HG02623 (cell line): ENCODE measurements around the gene ARHGAP15.
A peak's percentile ranks its signal among the peaks of the same experiment; 100 is the strongest.
"Not testable (repeated sequence)": the region's sequence is repeated elsewhere in the genome, so short reads cannot be mapped to it uniquely, and the experiment has no call there.

ENCODE experiments used
- ATAC-seq: cut with Tn5 transposase; IDR thresholded peaks from one replicate; pipeline ENCODE4 v1.9.1; 2021; ENCODE audit warnings: moderate library complexity; ENCODE audit not compliant: unreplicated experiment

ARHGAP15 gene

GRCh38 chr2:143515318-143515717 is 386.1 kb downstream of the ARHGAP15 start:
- ATAC-seq, result no peak

GRCh38 chr2:143519521-143519920 is 390.3 kb downstream of the ARHGAP15 start:
- ATAC-seq, result no peak

- ATAC-seq, result no peak
These were observed 392.2 kb downstream of the ARHGAP15 start for GRCh38 chr2:143521396-143521795.

GRCh38 chr2:143522699-143523098 is 393.5 kb downstream of the ARHGAP15 start:
- no peak for ATAC-seq

GRCh38 chr2:143524119-143524553 is 394.9 kb downstream of the ARHGAP15 start:
- ATAC-seq, result no peak

GRCh38 chr2:143524559-143525401 is 395.6 kb downstream of the ARHGAP15 start:
- no peak for ATAC-seq

GRCh38 chr2:143525402-143525860 is 396.2 kb downstream of the ARHGAP15 start:
- ATAC-seq, result no peak

- no peak for ATAC-seq
These were observed 397.3 kb downstream of the ARHGAP15 start for GRCh38 chr2:143526498-143526897.

- no peak for ATAC-seq
These were observed 398.8 kb downstream of the ARHGAP15 start for GRCh38 chr2:143528021-143528420.

GRCh38 chr2:143529118-143529720 is 400.0 kb downstream of the ARHGAP15 start:
- no peak for ATAC-seq

GRCh38 chr2:143530758-143531157 is 401.5 kb downstream of the ARHGAP15 start:
- ATAC-seq, result no peak

- no peak for ATAC-seq
These were observed 402.8 kb downstream of the ARHGAP15 start for GRCh38 chr2:143532061-143532460.

GRCh38 chr2:143533846-143534245 is 404.6 kb downstream of the ARHGAP15 start:
- no peak for ATAC-seq

- ATAC-seq, result no peak
These were observed 406.6 kb downstream of the ARHGAP15 start for GRCh38 chr2:143535802-143536201.

- ATAC-seq, result not testable (repeated sequence)
These were observed 412.7 kb downstream of the ARHGAP15 start for GRCh38 chr2:143541899-143542298.

- no peak for ATAC-seq
These were observed 416.1 kb downstream of the ARHGAP15 start for GRCh38 chr2:143545059-143545948.

- no peak for ATAC-seq
These were observed 416.7 kb downstream of the ARHGAP15 start for GRCh38 chr2:143545949-143546255.

- no peak for ATAC-seq
These were observed 418.8 kb downstream of the ARHGAP15 start for GRCh38 chr2:143548032-143548431.

- ATAC-seq, result no peak
These were observed 421.3 kb downstream of the ARHGAP15 start for GRCh38 chr2:143550500-143550899.

GRCh38 chr2:143551971-143552650 is 422.9 kb downstream of the ARHGAP15 start:
- no peak for ATAC-seq

GRCh38 chr2:143553261-143553660 is 424.0 kb downstream of the ARHGAP15 start:
- peak; percentile 73 for ATAC-seq
